ENCODE data around the gene CCDC122. TPM values are rescaled to one million over a fixed set of nuclear protein-coding genes. Genes with fewer than 3 reads are reported as not detected.

Gene CCDC122
- total and polyA plus RNA-seq, 4 experiments from 2014 or later = 1.7 to 4.7 (median 3.7) TPM

DNA sequence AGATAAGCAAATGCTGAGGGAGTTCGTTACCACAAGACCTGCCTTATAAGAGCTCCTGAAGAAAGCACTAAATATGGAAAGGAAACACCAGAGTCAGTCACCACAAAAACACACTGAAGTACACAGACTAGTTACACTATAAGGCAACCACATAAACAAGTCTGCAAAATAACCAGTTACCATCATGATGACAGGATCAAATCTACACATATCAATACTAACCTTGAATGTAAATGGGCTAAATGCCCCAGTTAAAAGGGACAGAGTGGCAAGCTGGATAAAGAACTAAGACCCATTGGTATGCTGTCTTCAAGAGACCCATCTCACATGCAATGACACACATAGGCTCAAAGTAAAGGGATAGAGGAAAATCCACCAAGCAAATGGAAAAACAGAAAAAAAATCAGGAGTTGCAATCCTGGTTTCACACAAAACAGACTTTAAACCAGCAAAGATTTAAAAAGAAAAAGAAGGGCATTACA, 26.6 kb downstream of the CCDC122 start:
- Histone ChIP-seq H3K4me3 (ENCODE audit: low read length in 2 of 2) (no peak overlapping the region), H3K36me3 (ENCODE audit: insufficient read depth, low read length) (no peaks in the 10 kb centered on the region), H3K9me3 (ENCODE audit: control insufficient read depth in 1 of 2, low read length in 2 of 2) (no peaks in the 10 kb centered on the region), H3K4me1 (ENCODE audit: insufficient read depth, low read length) (no peaks in the 10 kb centered on the region), H3K27me3 (ENCODE audit: insufficient read depth, low read length) (no peaks in the 10 kb centered on the region), H3K27ac (ENCODE audit: low read depth, low read length) (no peak overlapping the region)
- Mint-ChIP-seq H3K27me3 (no peaks in the 10 kb centered on the region), H3K27ac (no peak overlapping the region), H3K36me3 (peaks cover 43 to 46% of the 10 kb centered on the region in 2 donors), H3K4me1 (no peaks in the 10 kb centered on the region), H3K4me3 (no peak overlapping the region), H3K9me3 (peaks cover 8 to 68% (median 60%) of the 10 kb centered on the region in 8 donors)
- DNase-seq = no peak
- intact Hi-C loops (cut with micrococcal nuclease) = no loop called here
- POLR2A ChIA-PET (ENCODE audit: partially characterized antibody) = no interaction called here
- CTCF ChIA-PET (ENCODE audit: partially characterized antibody) = no interaction called here

DNA sequence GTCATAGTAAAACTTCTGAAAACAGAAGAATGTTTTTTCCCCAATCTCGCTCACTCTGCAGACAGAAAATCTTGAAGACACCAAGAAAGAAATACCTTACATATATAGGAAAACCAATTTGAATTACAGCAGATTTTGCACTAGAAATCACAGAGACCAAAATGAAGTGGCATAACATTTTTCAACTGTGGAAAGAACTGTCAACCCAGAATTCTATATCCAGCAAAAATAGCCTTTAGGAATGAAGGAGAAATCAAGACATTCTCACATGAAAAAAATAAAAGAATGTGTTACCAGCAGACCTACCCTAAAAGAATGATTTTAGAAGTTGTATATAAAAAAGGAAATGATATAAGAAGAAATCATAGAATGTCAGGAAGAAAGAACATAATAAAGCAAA, 28.7 kb downstream of the CCDC122 start:
- CTCF ChIA-PET (ENCODE audit: partially characterized antibody) = no interaction called here
- Histone ChIP-seq H3K27me3 (ENCODE audit: insufficient read depth, low read length) (no peaks in the 10 kb centered on the region), H3K36me3 (ENCODE audit: insufficient read depth, low read length) (no peaks in the 10 kb centered on the region), H3K9me3 (ENCODE audit: control insufficient read depth in 1 of 2, low read length in 2 of 2) (no peaks in the 10 kb centered on the region), H3K4me3 (ENCODE audit: low read length in 2 of 2) (no peak overlapping the region), H3K4me1 (ENCODE audit: insufficient read depth, low read length) (no peaks in the 10 kb centered on the region), H3K27ac (ENCODE audit: low read depth, low read length) (no peak overlapping the region)
- peaks cover 43 to 48% of the 10 kb centered on the region in 2 donors for H3K36me3 Mint-ChIP-seq
- H3K9me3 Mint-ChIP-seq = peaks cover 8 to 68% (median 60%) of the 10 kb centered on the region in 8 donors
- POLR2A ChIA-PET (ENCODE audit: partially characterized antibody) = no interaction called here
- H3K27me3 Mint-ChIP-seq = no peaks in the 10 kb centered on the region
- intact Hi-C loops (cut with micrococcal nuclease) = no loop called here
- no peak for DNase-seq
- no peaks in the 10 kb centered on the region for H3K4me1 Mint-ChIP-seq
- no peak overlapping the region for H3K27ac Mint-ChIP-seq
- no peak overlapping the region for H3K4me3 Mint-ChIP-seq

DNA sequence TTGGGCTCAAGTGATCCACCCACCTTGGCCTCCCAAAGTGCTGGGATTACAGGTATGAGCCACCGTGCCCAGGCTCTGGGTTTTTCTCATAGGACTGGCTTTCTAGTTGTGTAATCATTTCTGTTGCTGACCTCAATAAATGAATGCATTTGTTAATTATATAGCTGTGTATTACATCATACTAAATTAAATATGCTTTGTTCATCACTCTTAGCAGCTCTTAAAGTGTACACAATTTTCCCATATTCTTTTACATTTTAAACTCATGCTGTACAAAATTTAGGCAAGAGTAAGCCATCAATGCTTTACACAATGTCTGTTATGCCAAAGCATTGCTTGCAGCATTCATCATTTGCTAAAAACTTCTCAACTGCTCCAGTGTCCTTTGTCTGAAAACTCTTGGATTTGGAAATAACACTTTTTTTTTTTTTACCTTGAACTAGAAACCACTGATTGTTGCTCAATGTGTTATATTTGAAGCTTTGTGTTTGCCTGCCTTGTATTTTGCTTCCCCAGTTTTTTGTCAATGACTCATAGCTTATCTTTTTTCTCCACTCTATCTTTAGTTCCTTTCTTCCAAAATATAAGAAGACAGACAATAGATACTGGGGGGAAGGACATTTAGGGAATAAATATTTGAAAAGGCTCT, 31.4 kb downstream of the CCDC122 start:
- Mint-ChIP-seq H3K4me1 (no peaks in the 10 kb centered on the region), H3K4me3 (no peak overlapping the region), H3K27me3 (peaks cover 0 to 2% of the 10 kb centered on the region in 2 donors), H3K9me3 (peaks cover 2 to 43% (median 37%) of the 10 kb centered on the region in 8 donors), H3K36me3 (peaks cover 26 to 29% of the 10 kb centered on the region in 2 donors), H3K27ac (no peak overlapping the region)
- no peak for DNase-seq
- H3K4me1 ChIP-seq (ENCODE audit: insufficient read depth, low read length) = no peaks in the 10 kb centered on the region
- ChIA-PET POLR2A (ENCODE audit: partially characterized antibody) (no interaction called here), CTCF (ENCODE audit: partially characterized antibody) (no interaction called here)
- H3K27me3 ChIP-seq (ENCODE audit: insufficient read depth, low read length) = no peaks in the 10 kb centered on the region
- no peak overlapping the region for H3K27ac ChIP-seq (ENCODE audit: low read depth, low read length)
- H3K9me3 ChIP-seq (ENCODE audit: control insufficient read depth in 1 of 2, low read length in 2 of 2) = no peaks in the 10 kb centered on the region
- no peaks in the 10 kb centered on the region for H3K36me3 ChIP-seq (ENCODE audit: insufficient read depth, low read length)
- intact Hi-C loops (cut with micrococcal nuclease) = no loop called here
- no peak overlapping the region for H3K4me3 ChIP-seq (ENCODE audit: low read length in 2 of 2)

DNA sequence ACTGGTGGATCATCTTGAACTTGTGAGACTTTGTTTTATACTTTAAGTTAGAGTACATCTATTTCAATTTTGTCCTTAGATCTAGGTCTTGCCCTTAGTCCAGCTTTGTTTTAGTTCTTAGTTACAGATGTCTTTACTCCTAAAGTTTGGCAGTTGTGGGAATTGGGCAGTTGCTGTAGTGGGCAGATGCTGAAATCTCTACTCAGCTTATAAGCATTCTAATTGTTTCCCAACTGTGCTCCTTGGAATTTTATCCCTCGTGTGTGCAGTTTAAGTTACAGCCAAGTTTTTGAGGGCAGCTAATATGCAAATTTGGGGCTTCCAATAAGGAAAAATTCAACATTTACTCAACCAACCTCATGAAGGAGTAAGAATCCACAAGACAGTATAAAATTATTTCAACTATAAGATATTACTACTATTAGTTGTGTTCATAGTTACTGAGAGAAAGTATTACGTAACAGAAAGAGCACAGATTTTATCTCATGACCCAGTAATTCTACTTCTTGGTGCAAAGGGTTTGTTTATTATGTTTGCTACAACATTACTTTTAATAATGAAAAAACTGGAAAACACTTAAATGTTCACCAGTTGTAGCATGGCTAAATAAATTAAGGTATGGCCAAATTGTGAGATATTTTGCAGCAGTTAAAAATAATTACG, 32.9 kb downstream of the CCDC122 start:
- no peak overlapping the region for H3K4me3 Mint-ChIP-seq
- intact Hi-C loops (cut with micrococcal nuclease) = no loop called here
- ChIA-PET CTCF (ENCODE audit: partially characterized antibody) (no interaction called here), POLR2A (ENCODE audit: partially characterized antibody) (no interaction called here)
- H3K27me3 ChIP-seq (ENCODE audit: insufficient read depth, low read length) = no peaks in the 10 kb centered on the region
- no peaks in the 10 kb centered on the region for H3K9me3 ChIP-seq (ENCODE audit: control insufficient read depth in 1 of 2, low read length in 2 of 2)
- no peaks in the 10 kb centered on the region for H3K4me1 Mint-ChIP-seq
- no peak for DNase-seq
- no peak overlapping the region for H3K4me3 ChIP-seq (ENCODE audit: low read length in 2 of 2)
- peaks cover 15 to 17% of the 10 kb centered on the region in 2 donors for H3K36me3 Mint-ChIP-seq
- H3K9me3 Mint-ChIP-seq = peaks cover 0 to 28% (median 22%) of the 10 kb centered on the region in 8 donors
- H3K4me1 ChIP-seq (ENCODE audit: insufficient read depth, low read length) = no peaks in the 10 kb centered on the region
- H3K27ac ChIP-seq (ENCODE audit: low read depth, low read length) = no peak overlapping the region
- no peak overlapping the region for H3K27ac Mint-ChIP-seq
- H3K27me3 Mint-ChIP-seq = peaks cover 0 to 2% of the 10 kb centered on the region in 2 donors
- no peaks in the 10 kb centered on the region for H3K36me3 ChIP-seq (ENCODE audit: insufficient read depth, low read length)

DNA sequence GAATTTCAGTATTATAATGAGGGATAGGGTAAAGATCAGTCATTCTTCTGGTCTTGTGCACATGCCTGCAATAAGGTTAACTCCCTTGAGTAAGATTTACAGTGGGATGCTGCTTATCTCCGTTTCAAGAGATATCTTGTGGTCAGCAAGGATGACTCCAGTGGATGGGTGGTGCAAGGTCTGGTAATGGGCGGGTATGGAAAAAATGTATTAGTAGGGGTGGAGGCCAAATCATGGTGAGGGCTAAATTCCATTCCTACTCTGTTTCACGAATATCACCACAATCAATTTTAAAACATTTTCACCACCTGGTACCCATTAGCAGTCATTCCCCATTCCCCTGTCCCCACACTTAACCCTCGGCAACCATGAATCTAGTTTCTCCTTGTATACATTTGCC, 40.6 kb downstream of the CCDC122 start:
- H3K9me3 ChIP-seq (ENCODE audit: control insufficient read depth in 1 of 2, low read length in 2 of 2) = no peaks in the 10 kb centered on the region
- Mint-ChIP-seq H3K27ac (no peak overlapping the region), H3K36me3 (no peaks in the 10 kb centered on the region), H3K27me3 (no peaks in the 10 kb centered on the region), H3K9me3 (peaks cover 0 to 9% (median 3%) of the 10 kb centered on the region in 8 donors), H3K4me3 (no peak overlapping the region), H3K4me1 (no peaks in the 10 kb centered on the region)
- H3K4me1 ChIP-seq (ENCODE audit: insufficient read depth, low read length) = no peaks in the 10 kb centered on the region
- no peaks in the 10 kb centered on the region for H3K27me3 ChIP-seq (ENCODE audit: insufficient read depth, low read length)
- no peaks in the 10 kb centered on the region for H3K36me3 ChIP-seq (ENCODE audit: insufficient read depth, low read length)
- H3K4me3 ChIP-seq (ENCODE audit: low read length in 2 of 2) = no peak overlapping the region
- intact Hi-C loops (cut with micrococcal nuclease) = no loop called here
- ChIA-PET POLR2A (ENCODE audit: partially characterized antibody) (no interaction called here), CTCF (ENCODE audit: partially characterized antibody) (no interaction called here)
- H3K27ac ChIP-seq (ENCODE audit: low read depth, low read length) = no peak overlapping the region
- DNase-seq = no peak

DNA sequence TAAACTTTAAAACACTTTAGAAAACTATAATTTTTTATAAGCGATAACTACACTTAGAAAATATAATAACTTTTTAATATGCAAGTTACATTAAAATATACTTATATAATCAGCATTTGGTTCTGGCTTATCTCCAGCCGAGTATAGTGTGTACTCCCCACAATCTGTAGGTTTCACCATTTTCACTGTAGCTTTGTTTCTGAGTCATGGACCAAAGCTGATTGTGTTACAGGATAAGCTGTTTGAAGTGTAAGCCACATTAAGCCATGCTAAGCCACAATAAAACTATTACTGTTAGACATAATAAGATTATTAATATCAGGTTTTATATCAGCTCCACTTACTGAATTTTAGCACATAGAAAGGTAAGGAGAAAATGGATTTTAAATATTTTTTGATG, 43.8 kb downstream of the CCDC122 start:
- Histone ChIP-seq H3K36me3 (ENCODE audit: insufficient read depth, low read length) (no peaks in the 10 kb centered on the region), H3K9me3 (ENCODE audit: control insufficient read depth in 1 of 2, low read length in 2 of 2) (no peaks in the 10 kb centered on the region), H3K27me3 (ENCODE audit: insufficient read depth, low read length) (no peaks in the 10 kb centered on the region), H3K4me3 (ENCODE audit: low read length in 2 of 2) (no peak overlapping the region), H3K27ac (ENCODE audit: low read depth, low read length) (no peak overlapping the region), H3K4me1 (ENCODE audit: insufficient read depth, low read length) (no peaks in the 10 kb centered on the region)
- POLR2A ChIA-PET (ENCODE audit: partially characterized antibody) = no interaction called here
- no peak for DNase-seq
- Mint-ChIP-seq H3K27me3 (peaks cover 0 to 3% of the 10 kb centered on the region in 2 donors), H3K4me1 (no peaks in the 10 kb centered on the region), H3K27ac (no peak overlapping the region), H3K4me3 (no peak overlapping the region), H3K36me3 (no peaks in the 10 kb centered on the region), H3K9me3 (peaks cover 0 to 3% (median under 1%) of the 10 kb centered on the region in 8 donors)
- intact Hi-C loops (cut with micrococcal nuclease) = no loop called here
- CTCF ChIA-PET (ENCODE audit: partially characterized antibody) = no interaction called here

DNA sequence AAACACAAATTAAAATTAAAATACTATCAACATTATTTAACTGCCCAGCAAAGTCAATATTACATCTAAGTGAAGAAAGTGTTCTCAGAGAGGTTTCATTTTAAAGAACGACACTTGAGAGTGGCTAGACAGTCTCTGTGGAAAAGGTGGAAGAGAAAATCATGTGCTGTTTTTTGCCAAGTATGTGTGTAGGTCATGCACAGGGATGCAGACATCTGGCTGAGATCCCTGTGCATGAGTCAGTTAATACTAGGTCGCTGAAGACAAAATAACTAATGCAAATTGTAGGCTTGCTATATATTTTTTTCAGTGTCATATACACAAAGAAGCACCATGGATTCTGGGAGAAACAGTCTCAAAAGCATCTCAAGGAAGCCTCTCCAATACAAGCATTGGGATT, 48.5 kb downstream of the CCDC122 start:
- H3K36me3 Mint-ChIP-seq = no peaks in the 10 kb centered on the region
- intact Hi-C loops (cut with micrococcal nuclease) = no loop called here
- no peaks in the 10 kb centered on the region for H3K4me1 Mint-ChIP-seq
- DNase-seq = no peak
- H3K4me3 ChIP-seq (ENCODE audit: low read length in 2 of 2) = no peak overlapping the region
- no peaks in the 10 kb centered on the region for H3K27me3 ChIP-seq (ENCODE audit: insufficient read depth, low read length)
- H3K4me3 Mint-ChIP-seq = no peak overlapping the region
- H3K4me1 ChIP-seq (ENCODE audit: insufficient read depth, low read length) = no peaks in the 10 kb centered on the region
- no peaks in the 10 kb centered on the region for H3K36me3 ChIP-seq (ENCODE audit: insufficient read depth, low read length)
- ChIA-PET POLR2A (ENCODE audit: partially characterized antibody) (no interaction called here), CTCF (ENCODE audit: partially characterized antibody) (interaction anchor here (1.3 to 1.7 kb wide), 2 partner anchors 27 to 77 kb away, joined by 3 to 9 read pairs; no protein-coding TSS in a partner anchor)
- peaks cover 0 to 3% (median 0%) of the 10 kb centered on the region in 8 donors for H3K9me3 Mint-ChIP-seq
- H3K27me3 Mint-ChIP-seq = peaks cover 4 to 8% of the 10 kb centered on the region in 2 donors
- H3K27ac Mint-ChIP-seq = no peak overlapping the region
- H3K27ac ChIP-seq (ENCODE audit: low read depth, low read length) = no peak overlapping the region
- no peaks in the 10 kb centered on the region for H3K9me3 ChIP-seq (ENCODE audit: control insufficient read depth in 1 of 2, low read length in 2 of 2)
